GDM1 (cell line): ENCODE measurements around the gene SNX10.

ENCODE experiments used
- DNase-seq: peaks from one replicate; lab custom pipeline; 2025; lab: John Stamatoyannopoulos, UW

Gene SNX10

GRCh38 chr7:26404189-26404996 is 112.7 kb downstream of the SNX10 start:
- DNase-seq, result no peak

GRCh38 chr7:26406433-26406832 is 114.8 kb downstream of the SNX10 start:
- DNase-seq, result no peak

- DNase-seq, result no peak
Observed at GRCh38 chr7:26409661-26410547, 118.2 kb downstream of the SNX10 start.

GRCh38 chr7:26413007-26413691 is 121.5 kb downstream of the SNX10 start:
- DNase-seq, result no peak

GRCh38 chr7:26416004-26416403 is 124.3 kb downstream of the SNX10 start:
- no peak for DNase-seq

GRCh38 chr7:26417911-26418413 is 126.3 kb downstream of the SNX10 start:
- no peak for DNase-seq

GRCh38 chr7:26419198-26419597 is 127.5 kb downstream of the SNX10 start:
- no peak for DNase-seq

- DNase-seq, result no peak
Observed at GRCh38 chr7:26420422-26421019, 128.9 kb downstream of the SNX10 start.

GRCh38 chr7:26422761-26423160 is 131.1 kb downstream of the SNX10 start:
- DNase-seq, result no peak

GRCh38 chr7:26423436-26423835 is 131.8 kb downstream of the SNX10 start:
- no peak for DNase-seq
